LNCAP (cell line): ENCODE results near the gene ARAP2.

Experiments used
- TF ChIP-seq, protein P1 (sequence below): fragments of 450-650 bp; IDR thresholded peaks from 2 replicates; pipeline ENCODE4 v1.5.1; 2017; ENCODE audit warnings: mild to moderate bottlenecking

Gene ARAP2

DNA sequence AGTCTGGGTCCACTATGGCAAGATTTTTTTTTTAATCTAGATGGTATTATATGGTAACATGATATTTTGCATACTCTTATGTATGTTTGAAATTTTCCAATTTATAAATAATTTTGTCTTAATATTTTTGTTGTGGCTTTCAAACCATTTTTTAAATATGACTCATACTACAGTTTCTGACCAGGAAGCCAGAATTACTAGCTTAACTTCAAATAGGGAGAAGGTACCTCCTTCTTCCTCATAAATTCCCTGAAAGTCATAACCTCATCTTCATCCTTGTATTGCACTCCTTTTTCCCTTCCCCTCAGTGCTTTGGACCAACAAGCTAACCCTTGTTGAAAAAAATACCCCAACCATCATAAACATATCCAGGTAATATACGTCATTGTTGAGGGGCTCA, 21.6 kb downstream of the ARAP2 start:
- TF ChIP-seq, protein P1, sequence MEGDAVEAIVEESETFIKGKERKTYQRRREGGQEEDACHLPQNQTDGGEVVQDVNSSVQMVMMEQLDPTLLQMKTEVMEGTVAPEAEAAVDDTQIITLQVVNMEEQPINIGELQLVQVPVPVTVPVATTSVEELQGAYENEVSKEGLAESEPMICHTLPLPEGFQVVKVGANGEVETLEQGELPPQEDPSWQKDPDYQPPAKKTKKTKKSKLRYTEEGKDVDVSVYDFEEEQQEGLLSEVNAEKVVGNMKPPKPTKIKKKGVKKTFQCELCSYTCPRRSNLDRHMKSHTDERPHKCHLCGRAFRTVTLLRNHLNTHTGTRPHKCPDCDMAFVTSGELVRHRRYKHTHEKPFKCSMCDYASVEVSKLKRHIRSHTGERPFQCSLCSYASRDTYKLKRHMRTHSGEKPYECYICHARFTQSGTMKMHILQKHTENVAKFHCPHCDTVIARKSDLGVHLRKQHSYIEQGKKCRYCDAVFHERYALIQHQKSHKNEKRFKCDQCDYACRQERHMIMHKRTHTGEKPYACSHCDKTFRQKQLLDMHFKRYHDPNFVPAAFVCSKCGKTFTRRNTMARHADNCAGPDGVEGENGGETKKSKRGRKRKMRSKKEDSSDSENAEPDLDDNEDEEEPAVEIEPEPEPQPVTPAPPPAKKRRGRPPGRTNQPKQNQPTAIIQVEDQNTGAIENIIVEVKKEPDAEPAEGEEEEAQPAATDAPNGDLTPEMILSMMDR = no peak

DNA sequence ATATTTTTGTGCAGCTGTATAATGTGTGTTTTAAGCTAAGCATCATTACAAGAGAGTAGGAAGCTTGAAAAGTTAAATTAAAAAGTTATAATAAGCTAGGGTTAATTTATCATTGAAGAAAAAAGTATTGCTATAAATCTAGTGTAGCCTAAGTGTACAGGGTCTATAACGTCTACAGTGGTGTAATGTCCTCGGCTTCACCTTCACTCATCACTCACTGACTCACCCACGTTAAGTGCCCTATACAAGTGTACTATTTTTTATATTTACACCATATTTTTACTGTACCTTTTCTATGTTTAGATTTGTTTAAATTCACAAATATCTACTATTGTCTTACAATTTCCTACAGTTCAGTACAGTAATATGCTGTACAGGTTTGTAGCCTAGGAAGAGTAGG, 23.5 kb downstream of the ARAP2 start:
- TF ChIP-seq, protein P1 = no peak

DNA sequence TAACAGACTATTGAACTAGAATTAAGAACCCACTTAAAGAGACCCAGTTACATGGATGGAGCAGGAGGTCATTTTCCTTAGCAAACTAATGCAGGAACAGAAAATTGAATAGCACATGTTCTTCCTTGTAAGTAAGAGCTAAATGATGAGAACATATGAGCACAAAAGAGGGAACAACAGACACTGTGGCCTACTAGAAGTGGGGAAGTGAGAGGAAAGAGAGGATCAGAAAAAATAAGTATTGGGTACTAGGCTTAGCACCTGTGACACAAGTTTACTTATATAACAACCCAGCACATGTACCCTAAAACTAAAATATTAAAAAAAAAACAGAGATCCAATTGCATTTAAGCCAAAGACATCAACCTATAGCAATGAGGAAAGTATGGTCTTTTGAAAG, 26.2 kb downstream of the ARAP2 start:
- TF ChIP-seq, protein P1 = no peak

DNA sequence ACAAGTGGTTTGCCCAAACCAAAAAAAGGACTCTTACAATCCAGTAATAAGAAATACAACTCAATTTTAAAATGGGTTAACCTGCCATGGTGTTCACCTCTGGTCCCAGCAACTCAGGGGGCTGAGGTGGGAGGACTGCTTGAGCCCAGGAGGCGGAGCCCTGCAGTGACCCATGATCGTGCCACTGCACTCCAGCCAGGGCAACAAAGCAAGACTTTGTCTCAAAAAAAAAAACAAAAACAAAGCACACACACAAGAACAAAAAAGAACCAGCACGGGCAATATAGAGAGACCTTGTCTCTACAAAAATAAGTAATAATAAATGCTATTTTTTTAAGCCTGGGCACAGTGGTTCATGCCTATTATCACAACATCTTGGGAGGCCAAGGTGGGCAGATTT, 28.7 kb downstream of the ARAP2 start:
- TF ChIP-seq, protein P1 = no peak

DNA sequence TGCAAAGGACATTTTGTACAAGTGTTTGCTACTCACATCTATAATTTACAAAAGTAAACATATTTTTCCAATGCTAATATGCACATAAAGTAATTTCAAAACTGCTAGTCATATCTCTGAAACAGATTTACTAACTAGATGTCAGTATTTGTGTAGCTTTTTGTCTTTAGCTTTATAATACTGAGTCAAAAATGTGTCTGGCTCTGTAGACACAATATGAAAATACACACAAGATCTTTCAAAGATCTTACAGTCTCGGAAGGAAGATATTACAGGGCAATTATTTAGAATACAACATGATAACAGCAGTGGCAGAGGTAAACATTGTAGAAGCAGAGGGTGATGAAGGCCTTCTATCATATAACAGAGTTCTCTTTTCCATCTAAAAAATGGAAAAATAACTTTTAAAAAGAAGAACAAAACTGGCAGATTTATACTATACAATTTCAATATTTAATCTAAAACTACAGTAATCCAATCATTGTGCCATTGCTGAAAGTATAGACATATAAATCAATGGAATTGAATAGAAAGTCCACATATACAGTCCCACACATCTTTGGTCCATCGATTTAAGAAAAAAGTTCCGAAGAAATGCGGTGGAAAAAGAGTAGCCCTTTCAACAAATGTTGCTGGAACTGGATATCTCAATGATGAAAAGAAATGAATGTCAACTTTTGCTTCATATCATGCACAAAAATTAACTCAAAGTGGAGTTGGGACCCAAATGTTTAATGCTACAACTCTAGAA, 29.4 kb downstream of the ARAP2 start:
- TF ChIP-seq, protein P1 = no peak

DNA sequence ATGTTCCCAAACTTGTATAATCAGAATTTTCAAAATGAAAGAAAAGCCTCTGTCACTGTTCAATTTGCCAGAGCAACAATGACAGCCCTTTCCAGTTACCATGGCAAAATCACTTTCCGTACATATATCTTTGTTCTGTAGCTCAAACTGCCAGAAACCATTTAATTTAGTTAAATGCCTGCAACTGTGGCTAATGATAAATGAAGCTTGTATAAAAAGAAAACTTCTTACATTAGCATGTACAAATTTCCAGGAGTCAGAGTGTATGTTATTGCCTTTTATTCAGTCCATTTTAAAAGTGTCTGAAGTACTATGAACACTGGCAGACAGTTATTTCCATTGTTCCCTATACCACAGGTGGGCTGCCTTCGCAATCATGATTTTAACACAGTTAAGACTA, 30.3 kb downstream of the ARAP2 start:
- TF ChIP-seq, protein P1 = no peak

DNA sequence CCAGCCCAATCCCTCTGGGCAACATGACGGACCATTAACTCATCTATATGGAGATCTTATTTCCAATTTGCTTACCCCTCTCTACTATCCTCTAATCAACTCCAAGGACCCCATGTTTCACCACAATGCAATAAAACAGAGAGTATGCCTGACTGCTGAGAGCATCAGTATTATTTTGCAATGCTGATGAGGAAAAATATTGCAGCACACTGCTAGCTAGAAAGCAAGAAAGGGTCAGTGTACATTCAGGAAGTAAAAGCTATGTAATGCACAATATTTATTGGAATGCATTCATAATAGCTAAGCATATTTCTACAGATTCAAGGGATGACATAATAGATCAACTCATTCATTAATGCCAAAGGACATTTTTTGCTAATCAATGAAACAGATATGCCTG, 33.2 kb downstream of the ARAP2 start:
- TF ChIP-seq, protein P1 = no peak
